ENCODE results near the gene SLC30A3.
"Not testable (repeated sequence)": the region's sequence is repeated elsewhere in the genome, so short reads cannot be mapped to it uniquely, and the experiment has no call there.

Gene SLC30A3, protein sequence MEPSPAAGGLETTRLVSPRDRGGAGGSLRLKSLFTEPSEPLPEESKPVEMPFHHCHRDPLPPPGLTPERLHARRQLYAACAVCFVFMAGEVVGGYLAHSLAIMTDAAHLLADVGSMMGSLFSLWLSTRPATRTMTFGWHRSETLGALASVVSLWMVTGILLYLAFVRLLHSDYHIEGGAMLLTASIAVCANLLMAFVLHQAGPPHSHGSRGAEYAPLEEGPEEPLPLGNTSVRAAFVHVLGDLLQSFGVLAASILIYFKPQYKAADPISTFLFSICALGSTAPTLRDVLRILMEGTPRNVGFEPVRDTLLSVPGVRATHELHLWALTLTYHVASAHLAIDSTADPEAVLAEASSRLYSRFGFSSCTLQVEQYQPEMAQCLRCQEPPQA

DNA sequence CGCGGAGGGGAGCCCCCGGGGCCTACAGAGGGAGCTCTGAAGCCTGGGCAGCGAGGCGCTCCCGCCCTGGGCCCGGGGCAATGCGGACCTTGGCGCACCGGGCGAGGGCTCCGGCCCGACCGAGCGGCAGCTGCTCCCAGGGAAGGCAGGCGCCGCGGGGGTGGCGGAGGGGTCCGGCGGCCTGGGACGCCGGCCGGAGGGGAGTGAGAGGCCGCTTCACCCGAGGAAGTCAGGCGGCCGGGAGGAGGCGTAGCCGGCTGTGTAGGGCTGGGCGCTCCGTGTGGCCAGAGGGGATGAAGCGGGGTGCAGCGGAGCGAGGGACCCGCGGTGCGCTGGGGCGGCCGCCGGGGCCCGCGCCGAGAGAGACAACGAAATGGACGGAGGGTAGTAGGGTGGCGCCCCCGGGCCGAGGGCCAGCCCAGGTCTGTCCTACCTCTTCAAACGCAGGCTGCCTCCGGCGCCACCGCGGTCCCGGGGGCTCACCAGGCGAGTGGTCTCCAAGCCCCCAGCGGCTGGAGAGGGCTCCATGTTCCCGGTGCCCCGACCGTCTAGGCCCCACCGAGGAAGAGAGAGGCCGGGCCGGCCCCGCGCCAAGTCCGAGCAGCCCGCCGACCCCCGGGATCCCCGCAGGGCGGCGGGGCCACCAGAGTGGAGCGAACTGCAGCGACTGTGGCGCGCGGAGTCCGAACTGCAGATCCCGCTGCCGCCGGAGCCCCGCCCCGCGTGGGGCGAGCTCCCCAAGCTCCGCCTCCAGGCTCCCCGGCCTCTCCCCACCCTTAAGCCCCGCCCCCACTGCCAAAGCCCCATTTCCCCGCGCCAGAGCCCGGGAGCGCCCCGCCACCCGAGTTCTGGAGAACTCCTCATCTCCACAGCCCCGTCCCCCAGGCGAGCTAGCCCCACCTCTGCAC lies at the start of gene SLC30A3:
SLC30A3 (minus strand) TSS at position 669 of the 908 bp plus-strand sequence; CDS start at position 528, 141 bp downstream.
- DNase-seq, result peak; percentile 55

DNA sequence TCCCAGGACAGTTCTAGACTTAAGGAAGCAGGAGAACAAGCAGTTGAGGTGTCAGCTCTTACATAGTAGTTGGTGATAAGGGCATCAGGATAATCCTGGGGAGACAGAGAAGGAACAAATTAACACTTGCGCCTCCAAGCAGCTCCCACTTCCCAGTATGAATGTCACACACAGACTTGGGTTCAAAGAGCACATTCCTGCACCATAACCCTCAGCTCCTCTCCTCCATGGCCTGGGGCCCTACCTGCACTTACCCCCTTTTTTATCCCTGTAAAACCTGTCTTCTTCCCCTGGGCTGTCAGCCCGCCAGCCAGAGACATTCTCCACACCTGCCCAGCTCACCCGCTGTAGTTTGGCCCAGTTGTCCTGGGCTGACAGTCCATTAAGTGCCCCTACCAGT lies 49.3 kb upstream of the SLC30A3 start:
- no peak for DNase-seq

DNA sequence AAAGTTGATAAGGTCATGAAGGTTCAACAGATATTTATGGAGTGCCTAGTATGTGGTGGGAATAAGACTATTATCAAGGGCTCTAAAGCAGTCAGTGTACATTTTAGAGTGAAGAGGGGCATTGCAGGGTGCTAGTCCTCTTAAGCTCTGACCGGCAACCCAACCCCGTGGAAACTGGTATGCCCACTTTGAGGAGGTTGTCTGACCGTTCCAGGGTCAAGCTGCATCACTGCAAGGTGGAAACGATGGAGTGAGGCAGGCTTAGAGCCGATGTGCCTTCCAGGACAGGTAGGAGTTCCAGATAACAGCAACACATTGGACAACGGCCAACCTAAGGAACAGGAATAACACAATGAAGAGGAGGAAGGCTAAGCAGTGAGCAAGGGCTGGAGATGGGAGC lies 46.8 kb upstream of the SLC30A3 start:
- DNase-seq, result no peak

DNA sequence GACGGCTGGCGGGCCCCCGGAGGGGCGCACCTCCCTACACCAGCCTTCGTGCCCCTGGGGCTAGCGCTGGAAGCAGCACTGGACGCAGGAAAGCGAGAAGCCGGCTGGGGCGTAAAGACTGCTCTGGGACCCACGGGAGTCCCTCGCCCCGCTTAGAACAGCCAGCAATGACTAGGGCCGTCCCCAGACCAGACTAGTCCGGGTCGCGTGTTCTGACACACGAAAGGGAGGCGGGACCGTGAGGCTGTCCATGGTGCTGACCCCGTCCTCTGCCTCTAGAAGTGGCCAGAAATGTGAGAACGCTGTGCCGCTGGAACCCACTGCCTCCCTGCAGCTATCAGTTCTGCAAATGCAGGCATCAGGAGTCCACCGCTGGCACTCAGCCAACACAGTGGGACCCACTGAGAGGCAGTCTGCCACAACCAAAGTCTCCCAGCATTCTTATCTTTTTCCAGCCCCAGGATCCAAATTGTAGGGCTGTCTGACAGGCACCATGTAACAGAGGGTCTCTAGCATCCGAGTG lies 45.6 kb upstream of the SLC30A3 start, which contains the start of gene UCN:
UCN (minus strand) TSS at position 87 of the 523 bp plus-strand sequence. CDS start 550 bp downstream, outside the sequence.
- DNase-seq, result peak; percentile 18

DNA sequence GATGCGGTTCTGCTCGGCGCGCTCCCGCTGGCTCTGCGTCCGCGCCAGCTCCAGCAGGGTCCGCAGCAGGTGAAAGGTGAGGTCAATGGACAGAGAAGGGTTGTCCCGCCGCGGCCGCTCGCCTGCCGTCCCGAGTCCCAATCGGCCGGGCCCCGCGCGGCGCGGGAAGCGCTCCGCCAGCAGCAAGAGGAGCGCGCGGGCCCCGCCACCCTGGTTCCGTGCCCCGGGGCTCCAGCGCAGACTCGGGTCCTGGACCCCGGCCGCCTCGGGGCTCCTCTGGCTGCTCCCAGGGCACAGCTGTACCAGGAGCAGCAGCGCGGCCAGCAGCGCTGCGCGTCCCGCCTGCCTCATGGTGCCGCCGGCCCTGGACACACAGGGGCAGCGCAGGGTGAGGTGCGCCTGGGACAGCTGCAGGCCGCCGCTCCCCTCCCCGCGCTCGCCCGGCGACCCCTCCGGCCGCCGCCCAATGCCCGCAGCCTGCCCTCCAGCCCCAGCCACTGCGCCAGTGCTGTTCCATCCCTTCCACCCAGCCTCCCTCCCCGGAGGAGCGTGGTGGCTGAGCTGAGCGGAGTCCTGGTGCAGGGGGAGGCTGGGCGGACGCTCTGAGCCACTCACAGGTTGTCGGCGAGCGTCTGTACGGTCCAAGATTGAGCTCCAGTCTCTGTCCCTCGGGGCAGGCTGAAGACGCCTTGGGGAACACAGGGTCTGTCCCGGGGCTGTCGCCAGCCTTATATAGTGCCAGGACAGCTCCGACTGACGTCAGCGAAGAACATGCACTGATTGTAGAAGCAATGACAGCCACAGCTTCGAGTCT lies 44.9 kb upstream of the SLC30A3 start:
- DNase-seq, result no peak

DNA sequence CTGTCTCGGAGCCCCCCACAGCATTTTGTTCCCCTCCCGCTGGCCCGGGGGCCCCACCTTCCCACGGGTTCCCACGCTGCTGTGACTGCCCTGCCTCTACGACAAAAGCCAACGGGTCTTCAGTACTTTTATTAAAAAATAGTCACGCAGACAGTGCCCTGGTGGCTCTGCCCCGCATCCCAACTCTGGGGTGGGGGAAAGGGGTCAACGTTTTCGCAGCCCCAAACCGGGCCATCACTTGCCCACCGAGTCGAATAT lies 44.4 kb upstream of the SLC30A3 start:
- DNase-seq, result no peak

DNA sequence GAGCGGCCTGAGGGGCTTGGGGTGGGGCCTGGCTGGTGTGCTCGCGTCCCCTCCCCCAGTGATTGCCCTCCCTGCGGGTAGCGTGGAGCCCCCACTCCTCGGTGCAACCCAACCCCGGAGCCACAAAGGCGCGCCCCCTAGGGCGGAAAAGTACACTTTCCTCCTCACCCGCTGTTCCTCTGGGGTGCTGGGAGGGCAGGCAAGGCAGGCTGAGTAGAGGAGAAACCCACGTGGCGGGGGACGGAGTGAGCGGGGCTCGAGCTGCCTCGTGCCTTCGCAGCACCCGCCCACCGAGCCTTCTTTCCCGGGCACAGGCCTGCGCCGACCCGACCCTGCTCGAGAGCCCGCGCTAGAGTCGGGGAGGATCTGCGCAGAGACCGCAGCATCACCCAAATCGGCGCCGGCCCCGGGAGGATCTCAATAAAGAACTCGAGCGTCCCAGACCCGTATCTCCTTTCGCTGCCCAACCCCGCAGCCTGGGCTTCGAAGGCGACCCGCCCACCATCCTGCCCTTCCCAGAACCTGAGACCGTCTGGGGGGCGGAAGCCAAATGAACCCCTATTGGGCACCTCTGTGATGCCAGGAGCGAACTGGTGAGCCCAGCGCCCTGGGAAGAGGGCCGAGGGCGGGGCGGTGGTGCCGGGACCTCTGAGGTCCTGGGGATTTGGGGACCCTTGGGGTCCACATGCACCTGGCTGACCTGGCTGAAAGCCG lies 43.9 kb upstream of the SLC30A3 start:
- DNase-seq, result no peak

DNA sequence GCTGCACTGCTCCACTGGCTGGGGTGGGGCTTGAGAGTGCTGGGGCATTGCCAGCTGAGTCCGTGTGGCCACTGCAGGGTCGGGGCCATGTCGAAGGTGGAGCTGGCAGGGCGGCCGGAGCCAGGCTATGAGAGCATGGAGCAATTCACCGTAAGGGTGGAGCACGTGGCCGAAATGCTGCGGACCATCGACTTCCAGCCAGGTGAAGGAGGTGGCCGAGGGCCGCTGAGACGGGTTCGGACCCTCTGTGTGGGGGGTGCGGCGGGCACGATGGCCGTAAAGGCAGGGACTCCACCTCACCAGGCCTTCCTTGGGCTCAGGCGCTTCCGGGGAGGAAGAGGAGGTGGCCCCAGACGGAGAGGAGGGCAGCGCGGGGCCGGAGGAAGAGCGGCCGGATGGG lies 43.3 kb upstream of the SLC30A3 start:
- DNase-seq, result no peak

DNA sequence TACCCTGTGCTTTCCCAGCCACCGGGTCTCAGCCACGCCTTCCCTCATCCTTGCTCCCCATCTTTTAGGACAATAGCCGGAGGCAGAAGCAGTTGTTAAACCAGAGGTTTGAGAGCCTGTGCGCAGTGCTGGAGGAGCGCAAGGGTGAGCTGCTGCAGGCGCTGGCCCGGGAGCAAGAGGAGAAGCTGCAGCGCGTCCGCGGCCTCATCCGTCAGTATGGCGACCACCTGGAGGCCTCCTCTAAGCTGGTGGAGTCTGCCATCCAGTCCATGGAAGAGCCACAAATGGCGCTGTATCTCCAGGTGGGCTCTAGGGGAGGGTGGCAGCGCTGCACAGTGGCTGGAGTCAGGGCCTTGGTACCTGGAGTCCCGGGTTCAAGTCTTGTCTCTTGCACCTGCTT lies 42.7 kb upstream of the SLC30A3 start:
- DNase-seq, result no peak

DNA sequence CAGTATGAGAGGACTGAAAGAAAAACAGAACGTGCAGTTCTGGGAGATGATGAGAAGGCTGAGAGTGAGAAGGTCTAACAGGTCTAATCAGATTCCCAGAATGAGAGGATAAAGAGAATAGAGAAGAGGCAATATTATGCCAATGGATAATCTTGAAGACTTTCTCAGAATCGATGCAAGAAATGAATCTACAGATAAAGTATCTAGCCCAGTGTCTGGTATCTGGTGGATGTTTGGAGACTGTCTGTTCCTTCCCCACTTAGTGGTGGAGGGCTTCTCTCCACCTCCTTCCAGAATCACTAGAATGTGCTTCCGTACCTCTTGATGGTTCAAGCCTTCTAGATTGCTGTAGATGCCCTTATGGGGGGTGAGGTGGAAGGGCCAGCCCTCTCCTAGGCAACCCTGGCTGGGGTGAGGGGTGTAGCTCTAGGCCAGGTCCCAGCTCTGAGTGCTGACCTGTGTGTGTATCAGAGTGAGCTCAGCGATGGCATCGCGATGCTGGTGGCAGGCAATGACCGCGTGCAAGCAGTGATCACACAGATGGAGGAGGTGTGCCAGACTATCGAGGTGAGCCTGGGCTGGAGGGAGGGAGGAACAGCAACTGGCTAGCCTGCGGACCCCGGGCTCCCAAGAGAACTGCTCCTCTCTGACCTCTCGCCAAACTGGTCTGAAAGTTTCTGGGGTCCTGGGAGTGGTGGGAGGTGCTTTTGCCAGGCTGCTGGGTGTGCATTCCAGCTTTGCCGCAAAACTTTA lies 41.8 kb upstream of the SLC30A3 start:
- DNase-seq, result no peak

DNA sequence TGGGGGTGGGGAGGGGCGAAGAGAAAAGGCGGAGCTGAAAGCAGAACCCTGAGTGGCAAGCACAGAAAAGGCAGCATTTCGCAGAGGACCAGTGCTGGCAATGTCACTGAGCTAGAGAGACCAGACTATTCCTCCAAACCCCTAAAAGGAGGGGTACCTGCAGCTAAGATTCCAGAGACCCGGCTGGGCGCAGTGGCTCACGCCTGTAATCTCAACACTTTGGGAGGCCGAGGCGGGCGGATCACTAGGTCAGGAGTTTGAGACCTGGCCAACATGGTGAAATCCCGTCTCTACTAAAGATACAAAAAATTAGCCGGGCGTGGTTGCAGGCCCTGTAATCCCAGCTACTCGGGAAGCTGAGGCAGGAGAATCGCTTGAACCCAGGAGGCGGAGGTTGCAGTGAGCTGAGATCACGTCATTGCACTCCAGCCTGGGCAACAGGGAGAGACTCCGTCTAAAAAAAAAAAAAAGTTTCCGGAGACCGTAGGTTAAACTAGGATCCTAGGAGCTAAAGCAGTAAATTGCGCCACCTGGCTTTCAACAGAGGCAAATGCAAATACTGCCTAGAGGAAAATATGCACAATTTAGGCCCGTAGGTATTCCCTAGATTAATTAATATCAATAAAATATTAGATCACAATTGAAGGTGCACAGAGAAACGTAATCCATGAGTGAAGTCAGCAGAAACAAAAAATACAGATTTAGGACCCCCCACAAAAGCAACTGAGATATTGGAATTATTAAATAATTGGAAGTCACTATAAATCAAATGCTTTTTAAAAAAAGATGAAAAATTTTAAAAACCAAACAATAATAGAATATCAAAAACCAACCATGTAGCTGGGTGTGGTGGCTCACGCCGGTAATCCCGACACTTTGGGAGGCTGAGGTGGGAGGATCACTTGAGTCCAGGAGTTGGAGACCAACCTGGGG lies 40.5 kb upstream of the SLC30A3 start:
- peak; percentile 78 for DNase-seq

DNA sequence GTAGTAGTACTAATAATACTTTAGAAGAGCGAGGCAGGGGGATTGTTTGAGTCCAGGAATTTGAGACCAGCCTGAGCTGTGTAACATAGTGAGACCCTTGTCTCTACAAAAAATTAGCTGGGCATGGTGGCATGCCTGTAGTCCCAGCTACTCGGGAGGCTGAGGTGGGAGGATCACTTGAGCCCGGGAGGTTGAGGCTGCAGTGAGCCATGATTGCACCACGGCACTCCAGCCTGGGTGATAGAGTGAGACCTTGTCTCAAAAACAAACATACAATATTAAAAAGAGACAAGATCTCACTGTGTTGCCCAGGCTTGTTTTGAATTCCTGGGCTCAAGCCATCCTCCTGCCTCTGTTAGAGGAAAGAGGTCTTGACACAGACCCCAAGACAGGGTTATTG lies 37.8 kb upstream of the SLC30A3 start:
- DNase-seq, result not testable (repeated sequence)

DNA sequence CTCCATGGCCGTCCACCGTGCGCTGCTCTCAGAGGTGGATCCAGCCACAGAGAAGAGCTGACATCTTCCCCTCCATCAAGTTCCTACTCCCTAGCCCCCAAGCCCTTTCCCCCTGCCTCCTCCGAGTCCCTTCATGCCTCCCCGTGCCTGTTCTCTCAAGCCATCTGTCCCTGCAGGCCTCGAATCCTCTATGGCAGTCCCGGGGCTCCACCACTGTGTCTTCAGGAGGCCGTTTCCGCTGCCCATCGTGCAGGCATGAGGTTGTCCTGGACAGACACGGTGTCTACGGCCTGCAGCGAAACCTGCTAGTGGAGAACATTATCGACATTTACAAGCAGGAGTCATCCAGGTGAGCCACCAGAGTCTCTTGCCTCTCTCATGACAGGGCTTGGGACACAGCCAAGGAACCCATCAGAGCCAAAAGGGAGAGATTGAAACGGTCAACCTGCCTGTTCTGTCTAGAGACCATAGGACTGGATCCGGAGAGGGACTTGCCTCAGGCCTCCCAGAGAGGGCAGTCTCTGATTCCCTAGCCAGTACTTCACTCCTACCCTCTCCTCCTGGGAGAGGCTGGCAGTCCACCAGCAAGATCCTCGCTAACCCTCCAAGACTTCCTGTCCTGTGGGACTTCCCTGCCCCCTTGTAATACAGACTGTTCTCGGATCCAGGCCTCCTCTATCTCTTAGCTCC lies 35.7 kb upstream of the SLC30A3 start:
- no peak for DNase-seq

DNA sequence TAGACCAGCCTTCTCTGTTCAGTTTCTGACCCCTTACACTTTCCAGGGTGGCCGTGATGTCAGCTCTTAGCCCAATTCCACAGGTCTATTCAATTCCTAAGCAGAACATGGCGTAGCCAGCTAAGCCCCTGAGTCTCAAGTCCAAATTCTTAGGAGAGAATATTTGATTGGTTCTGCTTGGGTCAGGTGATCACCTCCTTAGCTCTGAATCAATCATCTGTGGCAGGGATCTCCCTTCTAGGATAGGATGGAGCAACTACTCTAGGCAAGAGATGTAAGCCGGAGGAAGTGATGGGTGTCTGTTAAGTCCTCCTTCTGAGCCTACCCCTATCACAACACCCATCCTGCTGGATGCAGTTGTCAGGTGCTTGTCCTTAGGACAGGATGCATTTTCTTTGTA lies 34.3 kb upstream of the SLC30A3 start:
- no peak for DNase-seq

DNA sequence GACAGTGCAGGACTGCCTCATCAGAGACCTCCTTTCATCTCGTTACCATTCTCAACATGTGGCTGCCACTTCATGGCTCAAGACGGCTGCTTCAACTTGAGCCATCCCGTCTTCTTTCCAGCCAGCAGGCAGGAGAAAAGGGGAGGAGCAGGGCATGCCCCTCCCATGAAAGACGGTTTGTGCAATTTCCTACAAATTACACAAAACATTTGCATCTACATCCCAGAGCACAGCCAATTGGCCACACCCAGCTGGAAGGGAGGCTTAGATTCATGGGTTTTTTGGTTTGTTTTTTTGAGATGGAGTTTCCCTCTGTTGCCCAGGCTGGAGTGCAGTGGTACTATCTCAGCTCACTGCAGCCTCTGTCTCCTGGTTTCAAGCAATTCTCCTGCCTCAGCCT lies 33.6 kb upstream of the SLC30A3 start:
- DNase-seq, result no peak

DNA sequence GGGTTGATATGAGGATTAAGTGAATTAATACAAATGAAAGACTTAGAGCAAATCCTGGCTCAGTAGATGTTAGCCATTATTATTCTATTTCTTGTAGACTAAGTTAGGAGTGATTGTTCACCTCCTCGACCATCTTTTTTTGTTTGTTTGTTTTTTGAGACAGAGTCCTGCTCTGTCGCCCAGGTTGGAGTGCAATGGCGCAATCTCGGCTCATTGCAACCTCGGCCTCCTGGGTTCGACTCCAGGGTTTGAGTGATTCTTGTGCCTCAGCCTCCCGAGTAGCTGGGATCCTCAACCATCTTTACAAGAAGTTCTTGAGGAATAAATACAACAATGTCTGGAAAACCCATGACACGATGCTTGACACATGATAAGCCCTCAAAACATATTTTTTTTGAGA lies 32.1 kb upstream of the SLC30A3 start:
- no peak for DNase-seq

DNA sequence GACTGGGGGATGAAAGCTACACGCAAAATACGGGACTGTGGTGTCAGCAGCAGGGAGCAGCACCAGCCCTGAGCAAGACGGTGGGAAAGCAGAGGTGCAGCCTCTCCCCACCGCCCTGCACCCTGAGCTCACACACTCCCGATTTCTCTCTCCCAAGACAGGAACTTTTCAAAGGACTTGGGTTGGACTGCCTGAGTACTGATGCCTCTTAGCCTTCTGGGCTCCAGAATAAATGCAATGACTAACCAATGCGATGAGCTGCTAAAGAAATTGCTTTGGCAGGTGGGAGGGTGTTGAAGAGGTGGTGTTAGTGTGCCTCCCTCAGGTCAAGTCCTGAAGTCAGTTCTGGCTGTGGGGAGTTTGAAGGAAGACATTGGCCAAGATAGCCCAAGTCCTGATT lies 29.0 kb upstream of the SLC30A3 start:
- no peak for DNase-seq

DNA sequence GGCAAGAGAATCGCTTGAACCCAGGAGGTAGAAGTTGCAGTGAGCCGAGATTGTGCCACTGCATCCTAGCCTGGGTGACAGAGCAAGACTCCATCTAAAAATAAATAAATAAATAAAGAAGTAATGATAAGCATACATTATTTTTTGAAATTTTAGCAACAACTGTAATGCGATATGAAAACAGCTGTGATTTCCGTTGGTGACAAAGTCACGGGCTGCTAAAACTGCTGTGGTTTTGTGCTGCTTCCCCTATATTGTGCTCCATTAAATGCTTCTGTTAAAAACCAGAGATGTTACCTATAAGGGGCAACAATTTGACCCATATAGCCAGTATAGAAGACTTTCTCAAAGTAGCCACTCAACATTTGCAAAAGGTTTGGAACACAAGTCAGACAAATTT lies 27.7 kb upstream of the SLC30A3 start:
- DNase-seq, result no peak

DNA sequence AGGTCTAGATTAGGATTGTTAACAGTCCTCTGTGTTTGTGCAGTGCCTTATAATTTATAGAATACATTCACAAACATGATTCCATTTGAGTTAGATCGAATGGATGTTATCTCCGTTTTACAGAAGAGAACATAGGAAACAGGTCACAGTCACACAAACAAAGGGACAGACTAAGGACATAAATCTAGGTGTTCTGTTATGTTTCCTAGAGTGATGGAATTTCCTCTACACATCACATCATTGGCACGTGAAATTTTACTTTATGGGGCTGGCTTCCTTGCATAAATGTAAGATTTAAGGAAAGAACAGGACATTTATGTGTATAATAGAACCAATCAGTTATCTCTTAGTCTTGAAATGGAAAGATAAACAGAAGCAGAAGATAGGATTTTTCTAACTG lies 25.8 kb upstream of the SLC30A3 start:
- DNase-seq, result no peak

DNA sequence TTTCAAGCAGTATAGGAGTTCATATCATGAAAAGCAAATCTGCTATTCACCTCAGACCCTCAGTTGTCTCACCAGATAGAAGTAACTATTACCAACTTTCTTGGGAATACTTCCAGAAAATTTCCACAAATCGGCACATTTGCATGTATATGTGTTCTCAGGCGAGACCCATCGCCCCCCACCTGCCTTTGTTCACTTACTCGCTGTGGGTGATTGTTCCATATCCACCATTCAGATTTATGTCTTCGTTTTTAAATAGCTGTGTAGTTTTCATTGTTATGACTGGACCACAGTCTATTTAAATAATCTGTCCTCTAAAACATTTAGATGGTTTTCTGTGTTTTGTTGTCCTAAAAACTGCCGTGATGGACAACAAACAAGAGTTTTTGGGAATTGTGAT lies 22.6 kb upstream of the SLC30A3 start:
- no peak for DNase-seq

Data from NCI-H1105 treated with DMSO at 0.1 percent for 48 hours (cell line).